Activated CD4-positive, alpha-beta T cell treated with anti-CD3 and anti-CD28 coated beads for 1 hour (primary cell): ENCODE results near the gene ZNF280C.
A peak's percentile ranks its signal among the peaks of the same experiment; 100 is the strongest.
"Not testable (repeated sequence)": the region's sequence is repeated elsewhere in the genome, so short reads cannot be mapped to it uniquely, and the experiment has no call there.

ENCODE experiments used
- DNase-seq: peaks from one replicate; pipeline ENCODE4 v3.0.0-alpha.2; 2020

ZNF280C gene, protein sequence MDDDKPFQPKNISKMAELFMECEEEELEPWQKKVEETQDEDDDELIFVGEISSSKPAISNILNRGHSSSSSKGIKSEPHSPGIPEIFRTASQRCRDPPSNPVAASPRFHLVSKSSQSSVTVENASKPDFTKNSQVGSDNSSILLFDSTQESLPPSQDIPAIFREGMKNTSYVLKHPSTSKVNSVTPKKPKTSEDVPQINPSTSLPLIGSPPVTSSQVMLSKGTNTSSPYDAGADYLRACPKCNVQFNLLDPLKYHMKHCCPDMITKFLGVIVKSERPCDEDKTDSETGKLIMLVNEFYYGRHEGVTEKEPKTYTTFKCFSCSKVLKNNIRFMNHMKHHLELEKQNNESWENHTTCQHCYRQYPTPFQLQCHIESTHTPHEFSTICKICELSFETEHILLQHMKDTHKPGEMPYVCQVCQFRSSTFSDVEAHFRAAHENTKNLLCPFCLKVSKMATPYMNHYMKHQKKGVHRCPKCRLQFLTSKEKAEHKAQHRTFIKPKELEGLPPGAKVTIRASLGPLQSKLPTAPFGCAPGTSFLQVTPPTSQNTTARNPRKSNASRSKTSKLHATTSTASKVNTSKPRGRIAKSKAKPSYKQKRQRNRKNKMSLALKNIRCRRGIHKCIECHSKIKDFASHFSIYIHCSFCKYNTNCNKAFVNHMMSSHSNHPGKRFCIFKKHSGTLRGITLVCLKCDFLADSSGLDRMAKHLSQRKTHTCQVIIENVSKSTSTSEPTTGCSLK

DNA sequence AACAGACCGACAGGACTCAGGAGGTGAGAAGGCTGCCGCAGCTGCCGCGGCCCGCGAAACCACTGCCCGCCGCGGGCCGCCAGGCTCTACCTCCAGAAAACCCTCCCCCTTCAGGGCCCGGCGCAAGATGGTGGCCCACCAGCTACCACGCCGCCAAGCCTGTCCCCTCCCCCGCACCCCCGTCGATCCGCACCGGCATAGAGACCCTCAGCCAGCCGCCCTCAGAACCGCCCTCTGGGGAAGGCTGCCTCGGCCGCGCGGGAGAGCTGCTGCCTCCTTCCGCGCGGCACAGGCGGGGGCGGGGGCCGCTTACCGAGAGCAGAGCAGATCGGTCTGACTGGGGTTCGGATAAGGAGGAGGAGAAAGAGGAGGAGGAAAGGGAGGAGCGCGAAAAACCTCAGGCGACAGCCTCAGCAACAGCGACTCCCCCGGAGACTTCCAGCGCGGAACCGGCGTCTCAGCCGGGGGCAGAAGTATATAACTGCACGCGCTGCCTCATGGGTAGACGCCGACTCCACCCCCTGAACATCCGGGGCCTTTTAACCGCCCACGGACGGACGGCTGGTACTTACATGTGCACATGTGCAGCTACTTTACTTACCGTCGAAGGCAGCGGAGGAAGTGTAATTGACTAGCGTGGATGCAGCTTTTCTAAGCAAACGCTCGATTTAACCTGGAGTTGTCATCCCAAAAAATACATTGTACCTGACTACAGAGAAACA lies at the start of gene ZNF280C:
Gene ZNF280C, minus strand, starts transcription at position 451 of the 722 bp plus-strand sequence. CDS start 8,450 bp downstream, outside the sequence.
- peak; percentile 87 for DNase-seq

DNA sequence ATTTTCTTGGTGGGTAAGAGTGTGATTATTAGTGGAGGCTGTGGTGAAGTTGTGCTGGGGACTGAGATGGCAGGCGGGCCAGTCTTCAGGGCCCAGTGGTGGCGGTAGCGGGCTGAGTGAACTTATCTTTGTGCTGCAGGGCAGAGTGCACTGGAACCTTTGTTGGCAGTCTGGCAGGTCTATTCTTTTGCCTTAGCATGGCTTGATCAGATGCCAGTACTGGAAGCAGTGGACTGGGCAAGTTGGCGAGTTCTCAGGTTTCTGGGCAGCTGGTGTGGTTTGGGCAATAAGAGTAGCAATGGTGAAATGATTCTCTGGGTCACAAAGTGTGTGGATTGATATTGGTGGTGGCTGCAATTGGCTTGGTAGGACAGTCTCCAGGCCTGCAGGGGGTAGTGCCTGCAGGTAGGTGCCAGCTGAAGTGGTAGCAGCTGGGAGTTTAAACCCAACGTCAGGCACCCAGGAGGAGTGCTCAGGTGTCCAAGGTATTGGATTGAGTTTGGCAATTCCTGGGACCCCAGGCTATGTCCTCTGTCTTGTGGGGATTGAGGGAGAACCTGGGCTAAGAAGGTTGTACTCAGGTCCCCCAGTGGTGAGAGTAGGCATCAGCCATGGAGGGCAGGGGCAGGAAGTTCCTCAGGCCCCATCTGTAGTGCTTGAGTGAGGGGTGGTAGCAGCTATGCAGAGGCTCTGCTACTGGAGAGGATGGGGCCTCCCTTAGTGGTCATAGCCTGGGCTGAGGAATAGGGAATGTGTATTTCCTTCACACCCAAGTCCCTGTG lies 36.1 kb upstream of the ZNF280C start:
- DNase-seq, result no peak

DNA sequence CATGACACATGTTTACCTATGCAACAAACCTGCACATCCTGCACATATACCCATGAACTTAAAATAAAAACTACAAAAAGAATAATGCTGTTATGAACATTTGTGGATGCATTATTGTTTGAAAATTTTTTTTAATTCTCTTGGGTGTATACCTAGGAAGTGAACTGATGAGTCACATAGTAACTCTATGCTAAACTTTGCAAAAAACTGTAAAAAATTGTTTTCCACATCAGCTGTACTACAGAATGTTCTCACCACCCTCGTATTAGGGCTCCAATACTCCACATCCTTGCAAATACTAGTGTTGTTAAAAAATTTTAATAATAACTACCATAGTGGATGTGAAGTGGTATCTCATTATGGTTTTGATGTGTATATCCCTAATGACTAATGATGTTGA lies 33.3 kb upstream of the ZNF280C start:
- no peak for DNase-seq

DNA sequence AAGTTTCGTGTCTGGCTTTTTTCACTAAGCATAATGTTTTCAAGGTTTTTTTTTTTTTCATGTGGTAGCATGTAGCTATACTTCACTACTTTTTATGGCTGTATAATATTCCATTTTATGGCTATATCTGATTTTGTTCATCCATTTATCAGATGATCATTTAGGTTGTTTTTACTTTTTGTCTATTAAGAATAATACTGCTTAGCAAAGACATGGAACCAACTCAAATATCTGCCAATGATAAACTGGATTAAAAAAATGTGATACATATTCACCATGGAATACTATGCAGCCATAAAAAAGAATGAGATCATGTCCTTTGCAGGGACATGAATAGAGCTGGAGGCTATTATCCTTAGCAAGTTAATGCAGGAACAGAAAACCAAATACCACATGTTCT lies 32.7 kb upstream of the ZNF280C start:
- DNase-seq, result no peak

DNA sequence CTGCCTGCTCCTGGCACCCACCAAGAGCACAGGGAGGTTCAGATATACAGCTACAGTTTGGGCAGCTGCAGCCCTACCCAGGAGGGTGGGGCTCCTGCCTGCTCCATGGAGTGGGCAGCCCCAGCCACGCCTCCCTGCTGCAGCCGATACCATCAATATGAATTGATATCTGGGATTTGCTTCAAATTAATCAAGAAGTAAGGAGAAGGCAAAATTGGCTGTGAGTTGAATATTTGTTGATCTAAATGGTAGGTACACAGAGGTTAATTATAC lies 31.2 kb upstream of the ZNF280C start:
- DNase-seq, result no peak

DNA sequence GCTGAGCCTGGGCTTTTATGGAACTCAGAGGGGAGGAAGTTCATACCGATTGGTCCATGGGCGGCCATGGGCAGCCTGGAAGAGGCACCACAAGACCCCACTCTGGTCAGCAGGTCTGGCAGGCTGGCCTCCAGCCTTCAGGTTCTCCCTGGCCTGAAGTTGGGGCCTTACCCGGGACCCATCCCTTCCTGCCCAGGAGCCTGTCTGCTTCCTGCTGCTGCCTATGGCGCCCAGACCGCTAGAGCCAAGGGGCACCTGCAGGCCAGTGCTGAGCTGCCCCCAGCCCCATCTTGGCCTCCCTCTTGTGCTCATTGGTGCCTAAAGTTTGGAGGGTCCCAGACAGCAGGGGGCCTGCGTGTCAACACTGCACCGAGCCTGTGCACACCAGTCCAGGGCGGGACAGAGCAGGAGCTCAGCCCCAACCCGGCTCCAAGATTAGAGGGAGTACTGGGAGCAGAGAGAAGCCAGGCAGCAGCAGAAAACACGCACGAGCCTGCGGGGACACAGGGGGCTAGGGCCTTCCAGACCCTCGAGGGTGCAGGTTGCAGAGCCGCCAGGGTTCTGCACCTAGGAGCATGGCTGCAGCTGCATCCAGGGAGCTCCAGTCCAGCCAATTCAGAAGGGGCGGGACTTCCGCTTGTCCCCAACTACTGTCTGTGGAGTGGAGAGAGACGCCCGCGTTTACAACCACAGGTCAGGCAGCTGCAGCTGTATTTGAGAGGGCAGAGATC lies 30.7 kb upstream of the ZNF280C start:
- DNase-seq, result no peak

DNA sequence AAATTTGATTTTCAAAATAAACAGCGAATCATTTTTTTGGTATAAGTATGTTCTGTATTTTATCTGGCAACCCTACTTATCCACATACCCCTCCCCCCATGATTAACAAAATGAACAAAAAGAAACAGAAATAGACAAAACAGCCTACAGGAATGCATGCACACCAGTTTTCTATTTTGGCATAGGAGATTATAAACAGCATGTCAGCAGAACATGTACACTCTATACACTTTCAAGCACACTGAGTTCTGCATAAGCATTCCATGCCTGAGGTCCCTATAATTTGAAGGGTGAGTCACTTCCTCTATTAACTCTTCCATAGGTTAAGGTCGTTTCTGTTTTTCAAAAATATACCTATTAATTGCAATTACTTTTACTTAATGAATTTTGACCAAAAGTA lies 28.0 kb upstream of the ZNF280C start:
- no peak for DNase-seq

DNA sequence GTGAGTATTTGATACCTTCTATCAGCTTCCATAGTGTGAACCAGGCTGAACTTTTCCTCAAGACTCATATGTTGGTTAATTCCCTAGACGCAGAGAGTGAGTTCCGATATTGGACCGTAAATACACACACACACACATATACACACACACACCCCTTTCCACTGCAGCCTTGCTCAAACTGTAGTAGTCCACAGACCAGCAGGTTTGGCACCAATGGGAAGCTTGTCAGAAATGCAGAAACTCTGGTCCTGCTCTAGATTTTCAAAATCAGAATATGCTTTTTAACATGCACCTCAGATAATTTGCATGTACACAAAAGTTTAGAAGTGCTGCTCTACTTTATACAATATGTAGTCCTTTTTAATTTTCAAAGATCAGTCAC lies 27.6 kb upstream of the ZNF280C start:
- no peak for DNase-seq

DNA sequence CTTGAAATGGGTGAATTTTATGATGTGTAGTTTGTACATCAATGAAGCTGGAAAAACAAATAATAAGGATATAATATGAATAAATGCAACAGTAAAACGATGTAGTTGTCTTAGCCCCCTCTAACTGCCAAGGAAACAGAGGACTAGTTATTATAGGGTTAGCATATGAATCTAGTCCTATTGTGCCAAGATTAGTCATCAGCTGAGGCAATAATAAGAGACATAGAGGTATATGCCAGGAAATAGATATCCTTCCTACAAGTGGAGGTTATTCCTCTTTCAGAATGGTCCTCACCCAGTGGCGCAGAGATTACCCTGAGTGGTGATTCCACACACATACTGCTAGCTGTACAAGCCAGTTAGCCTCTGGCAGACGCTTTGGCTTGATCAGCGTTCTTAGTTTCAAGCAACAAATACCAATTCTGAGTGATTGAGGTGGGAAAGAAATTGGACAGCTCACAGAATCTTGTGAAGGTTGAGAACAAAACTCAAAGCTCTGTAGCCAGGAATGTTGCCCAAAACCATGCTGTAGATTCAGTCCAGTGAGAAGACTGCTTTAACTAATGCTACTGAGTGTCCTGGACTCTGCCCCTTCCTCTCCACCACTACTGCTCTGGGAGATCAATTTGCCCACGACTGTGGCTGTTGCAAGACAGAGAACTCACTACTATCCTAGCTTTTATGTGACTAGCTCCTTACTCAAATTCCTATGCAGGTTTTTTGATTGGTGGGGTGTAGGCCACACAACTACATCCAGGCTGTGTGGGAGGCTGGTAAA lies 27.0 kb upstream of the ZNF280C start:
- DNase-seq, result no peak

DNA sequence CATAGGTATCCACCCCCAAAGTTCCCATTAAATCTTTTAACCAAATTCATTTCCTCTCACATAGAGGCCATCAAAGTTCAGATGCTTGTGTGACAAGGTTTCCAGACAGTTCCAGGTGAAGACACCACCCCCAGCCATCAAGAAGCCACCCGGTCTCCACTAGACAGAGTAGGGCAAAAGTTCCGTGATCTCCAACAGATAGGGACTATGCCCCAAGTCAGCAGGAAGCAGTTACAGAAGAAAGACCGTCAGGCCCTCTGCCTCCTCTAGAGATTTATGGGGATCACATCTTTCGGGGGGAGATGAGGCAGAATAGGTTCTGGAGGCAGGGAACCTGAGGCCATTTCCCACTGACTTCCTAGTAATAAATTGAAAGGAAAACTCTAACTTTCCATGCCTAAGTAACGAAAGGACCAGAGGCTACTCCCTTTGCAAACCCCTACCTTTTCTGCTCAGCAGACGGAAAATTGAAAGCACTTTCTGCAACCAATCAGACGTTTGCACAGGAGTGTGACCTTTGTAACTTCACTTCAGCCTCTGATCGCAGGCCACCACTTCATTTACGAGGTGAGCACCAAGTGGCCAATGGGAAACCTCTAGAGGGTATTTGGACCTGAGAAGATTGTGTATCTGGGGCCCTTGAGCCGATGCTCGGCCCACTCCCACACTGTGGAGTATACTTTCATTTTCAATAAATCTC lies 18.5 kb upstream of the ZNF280C start:
- no peak for DNase-seq

DNA sequence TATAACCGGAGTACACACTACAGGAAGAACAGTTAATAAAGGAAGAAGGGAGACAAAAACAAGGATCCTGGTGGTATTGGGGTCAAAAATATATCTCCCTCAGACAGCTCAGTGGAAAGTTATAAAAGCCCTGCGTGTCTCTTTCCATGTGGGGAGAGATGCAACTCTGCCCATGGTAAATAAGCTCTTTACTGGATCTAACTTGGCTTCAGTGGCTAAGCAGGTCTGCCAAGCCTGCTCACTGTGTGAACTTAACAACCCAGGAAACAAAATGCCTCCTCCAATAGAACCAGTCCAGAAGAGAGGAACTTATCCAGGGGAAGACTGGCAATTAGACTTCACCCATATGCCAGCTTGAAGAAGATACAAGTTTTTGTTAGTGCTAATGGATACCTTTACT lies 17.0 kb upstream of the ZNF280C start:
- DNase-seq, result no peak

DNA sequence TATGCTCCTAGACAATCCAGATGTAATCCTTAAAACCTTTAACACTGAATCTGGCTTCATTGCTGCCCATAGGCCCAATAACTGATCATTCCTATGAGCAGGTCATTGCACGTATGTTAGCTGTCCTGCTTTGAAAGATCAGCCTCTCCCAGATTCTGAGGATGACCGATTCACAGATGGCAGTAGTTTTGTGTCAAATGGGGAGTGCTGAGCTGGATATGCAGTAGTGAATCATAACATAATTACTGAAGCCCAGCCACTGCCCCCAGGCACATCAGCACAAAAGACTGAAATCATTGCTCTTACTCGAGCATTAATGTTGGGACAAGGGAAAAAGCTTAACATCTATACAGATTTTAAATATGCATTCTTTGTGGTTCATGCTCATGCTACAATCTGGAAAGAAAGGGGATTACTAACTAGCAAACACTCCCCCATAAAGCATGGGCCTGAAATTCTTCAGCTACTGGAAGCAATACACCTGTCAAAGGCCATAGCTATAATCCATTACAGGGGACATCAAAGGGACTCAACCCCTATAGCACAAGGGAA lies 16.4 kb upstream of the ZNF280C start:
- DNase-seq, result no peak

DNA sequence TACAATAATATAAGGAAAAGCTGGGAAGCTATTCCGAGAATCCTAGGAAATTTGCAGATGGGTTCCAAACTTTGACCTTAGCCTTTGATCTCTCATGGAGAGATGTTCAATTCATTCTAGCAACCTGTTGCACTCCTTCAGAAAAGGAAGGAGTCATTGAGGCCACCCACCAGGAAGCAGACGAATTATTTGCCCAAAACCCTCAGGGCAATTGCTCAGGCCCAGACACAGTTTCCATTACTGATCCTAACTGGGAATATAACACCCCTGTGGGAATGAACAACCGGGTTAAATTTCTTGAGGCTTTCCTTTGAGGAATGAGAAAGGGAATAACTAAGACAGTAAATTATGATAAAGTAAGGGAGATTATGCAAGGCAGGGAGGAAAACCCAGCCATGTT lies 13.5 kb upstream of the ZNF280C start:
- DNase-seq, result no peak

DNA sequence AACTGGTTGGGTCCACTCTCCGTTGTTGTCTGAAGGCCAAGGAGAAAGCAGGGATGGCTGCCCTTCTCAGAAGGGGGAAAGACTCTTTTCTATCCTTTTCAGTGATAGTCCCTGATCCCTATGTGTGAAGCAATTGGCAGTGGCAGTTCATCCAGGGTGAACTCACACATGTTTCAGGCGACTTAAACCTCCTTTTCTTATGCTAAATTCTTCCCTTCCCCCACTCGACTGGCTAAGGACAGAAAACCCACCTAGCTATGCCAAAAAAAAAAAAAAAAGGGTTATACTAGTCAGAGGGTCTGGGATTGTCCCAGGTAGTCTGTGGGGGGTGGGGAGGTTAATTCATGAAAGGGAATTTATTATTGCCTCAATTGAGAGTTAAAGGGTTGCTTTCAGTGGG lies 12.2 kb upstream of the ZNF280C start:
- DNase-seq, result no peak

DNA sequence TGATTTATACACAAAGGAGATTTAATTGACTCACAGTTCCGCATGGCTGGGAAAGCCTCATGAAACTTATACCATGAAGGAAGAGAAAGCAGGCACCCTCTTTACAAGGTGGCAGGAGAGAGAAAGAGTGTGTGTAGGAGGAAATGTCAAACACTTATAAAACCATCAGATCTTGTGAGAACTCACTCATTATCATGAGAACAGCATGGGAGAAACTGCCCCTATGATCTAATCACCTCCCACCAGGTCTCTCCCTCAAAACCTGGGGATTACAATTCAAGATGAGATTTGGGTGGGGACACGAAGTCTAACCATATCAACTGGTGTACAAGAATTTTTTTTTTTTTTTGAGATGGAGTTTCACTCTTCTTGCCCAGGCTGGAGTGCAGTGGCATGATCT lies 3.6 kb upstream of the ZNF280C start:
- not testable (repeated sequence) for DNase-seq

DNA sequence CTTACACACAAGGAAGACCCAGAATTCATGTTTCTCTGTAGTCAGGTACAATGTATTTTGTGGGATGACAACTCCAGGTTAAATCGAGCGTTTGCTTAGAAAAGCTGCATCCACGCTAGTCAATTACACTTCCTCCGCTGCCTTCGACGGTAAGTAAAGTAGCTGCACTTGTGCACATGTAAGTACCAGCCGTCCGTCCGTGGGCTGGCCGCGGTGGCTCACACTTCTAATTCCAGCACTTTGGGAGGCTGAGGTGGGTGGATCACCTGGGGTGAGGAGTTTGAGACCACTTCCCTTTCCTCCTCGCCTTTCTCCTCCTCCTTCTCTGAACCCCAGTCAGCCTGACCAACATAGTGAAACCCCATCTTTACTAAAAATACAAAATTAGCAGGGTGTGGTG lies 692 bp upstream of the ZNF280C start:
- not testable (repeated sequence) for DNase-seq

DNA sequence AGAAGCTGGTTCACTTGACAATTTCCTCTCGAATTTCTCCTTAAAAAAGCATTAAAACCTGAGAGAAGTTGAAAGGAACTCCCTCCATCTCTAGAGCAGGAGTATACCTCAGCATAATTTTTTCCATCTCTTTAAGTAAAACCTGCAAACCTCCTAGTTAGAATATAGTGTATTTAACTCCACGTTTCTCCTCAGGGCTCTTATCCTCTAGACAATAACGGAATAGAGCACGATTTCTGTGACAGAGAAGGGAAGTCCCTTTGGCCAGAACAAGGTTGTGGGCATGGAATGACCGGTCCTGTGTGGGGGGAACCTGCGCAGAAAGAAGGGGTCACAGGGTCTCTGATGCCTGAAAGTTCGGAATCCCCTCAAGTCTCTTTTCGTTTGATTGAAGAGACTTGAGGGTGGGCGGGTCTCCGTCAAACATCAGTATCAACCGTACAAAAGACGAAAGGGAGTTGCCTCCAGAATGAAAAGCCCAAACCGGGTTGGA lies 697 bp downstream of the ZNF280C start:
- no peak for DNase-seq

DNA sequence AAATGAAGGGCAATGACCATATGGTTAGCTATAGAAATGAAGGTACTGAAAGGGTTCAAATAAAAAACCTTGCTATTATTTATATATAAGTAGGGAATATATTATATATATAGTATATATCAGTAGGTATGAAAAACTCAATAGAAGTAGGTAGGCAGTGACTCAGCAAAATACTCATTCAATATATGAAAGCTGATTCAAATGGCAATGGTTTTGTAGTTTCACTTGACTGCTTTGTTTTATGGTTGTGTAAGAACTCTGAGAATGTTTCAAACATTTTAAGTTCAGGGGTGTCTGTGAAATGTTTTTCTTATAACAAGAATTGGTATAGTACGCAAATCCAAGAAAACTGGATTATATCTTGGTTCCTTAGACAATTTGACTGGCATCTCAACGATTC lies 4.1 kb downstream of the ZNF280C start:
- DNase-seq, result no peak

DNA sequence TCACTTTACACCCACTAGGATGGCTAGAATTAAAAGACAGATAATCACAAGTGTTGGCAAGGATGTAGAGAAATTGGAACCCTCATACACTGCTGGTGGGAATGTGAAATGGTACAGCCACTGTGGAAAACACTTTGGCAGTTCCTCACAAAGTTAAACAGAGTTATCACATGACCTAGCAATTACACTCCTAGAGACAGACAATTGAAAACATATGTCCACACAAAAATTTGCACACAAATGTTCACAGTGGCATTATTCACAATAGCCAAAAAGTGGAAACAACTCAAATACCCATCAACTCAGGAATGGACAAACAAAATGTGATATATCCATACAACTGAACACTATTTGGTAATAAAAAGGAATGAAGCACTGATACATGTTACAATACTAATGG lies 5.7 kb downstream of the ZNF280C start:
- DNase-seq, result no peak

DNA sequence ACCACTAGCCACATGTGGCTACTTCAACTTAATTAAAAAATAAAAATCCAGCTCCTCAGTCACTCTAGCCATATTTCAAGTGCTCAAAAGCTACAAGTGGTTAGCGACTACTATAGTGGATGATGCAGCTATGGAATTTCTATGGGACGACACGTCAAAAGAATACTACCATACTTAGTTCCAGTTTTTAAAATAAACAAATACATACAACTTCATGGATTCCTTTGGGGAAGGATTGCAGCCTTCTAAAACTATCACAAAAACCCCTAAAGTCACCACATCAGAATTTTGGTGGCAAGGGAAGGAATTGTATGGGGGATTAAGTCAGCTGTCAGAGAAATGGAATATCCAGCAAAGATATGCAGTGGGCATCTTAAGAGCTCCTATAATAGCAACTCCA lies 6.5 kb downstream of the ZNF280C start:
- no peak for DNase-seq
